GM19468 (cell line): ENCODE results near the gene ATP1A4.
A peak's percentile ranks its signal among the peaks of the same experiment; 100 is the strongest.

Source experiments
- ATAC-seq: cut with Tn5 transposase; IDR thresholded peaks from one replicate; pipeline ENCODE4 v1.9.1; 2021; ENCODE audit warnings: mild to moderate bottlenecking, moderate library complexity, moderate number of reproducible peaks; ENCODE audit not compliant: unreplicated experiment; ENCODE audit errors: extremely low read depth

The ATP1A4 gene

GRCh38 chr1:160197231-160197630, 45.8 kb downstream of the ATP1A4 start:
- ATAC-seq = no peak

DNA sequence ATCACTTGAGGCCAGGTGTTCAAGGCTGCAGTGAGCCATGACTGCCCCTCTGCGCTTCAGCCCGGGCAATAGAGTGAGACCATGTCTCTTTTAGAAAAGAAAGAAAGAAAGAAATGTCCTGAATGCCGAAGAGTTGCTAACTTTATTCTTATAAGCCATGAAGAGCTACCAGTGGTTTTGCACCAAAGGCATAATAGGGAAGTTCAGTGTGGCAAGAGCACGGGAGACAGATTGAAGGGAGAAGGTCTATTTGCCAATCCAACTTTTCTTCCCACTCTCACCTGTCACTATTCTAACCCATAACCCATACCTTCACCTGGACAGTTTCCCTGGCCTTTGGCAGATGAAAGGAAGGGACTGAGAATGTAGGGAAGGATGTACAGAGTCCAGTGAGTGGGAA, 49.4 kb downstream of the ATP1A4 start:
- ATAC-seq = no peak

GRCh38 chr1:160204526-160205241, 53.3 kb downstream of the ATP1A4 start:
- peak; percentile 30 for ATAC-seq

DNA sequence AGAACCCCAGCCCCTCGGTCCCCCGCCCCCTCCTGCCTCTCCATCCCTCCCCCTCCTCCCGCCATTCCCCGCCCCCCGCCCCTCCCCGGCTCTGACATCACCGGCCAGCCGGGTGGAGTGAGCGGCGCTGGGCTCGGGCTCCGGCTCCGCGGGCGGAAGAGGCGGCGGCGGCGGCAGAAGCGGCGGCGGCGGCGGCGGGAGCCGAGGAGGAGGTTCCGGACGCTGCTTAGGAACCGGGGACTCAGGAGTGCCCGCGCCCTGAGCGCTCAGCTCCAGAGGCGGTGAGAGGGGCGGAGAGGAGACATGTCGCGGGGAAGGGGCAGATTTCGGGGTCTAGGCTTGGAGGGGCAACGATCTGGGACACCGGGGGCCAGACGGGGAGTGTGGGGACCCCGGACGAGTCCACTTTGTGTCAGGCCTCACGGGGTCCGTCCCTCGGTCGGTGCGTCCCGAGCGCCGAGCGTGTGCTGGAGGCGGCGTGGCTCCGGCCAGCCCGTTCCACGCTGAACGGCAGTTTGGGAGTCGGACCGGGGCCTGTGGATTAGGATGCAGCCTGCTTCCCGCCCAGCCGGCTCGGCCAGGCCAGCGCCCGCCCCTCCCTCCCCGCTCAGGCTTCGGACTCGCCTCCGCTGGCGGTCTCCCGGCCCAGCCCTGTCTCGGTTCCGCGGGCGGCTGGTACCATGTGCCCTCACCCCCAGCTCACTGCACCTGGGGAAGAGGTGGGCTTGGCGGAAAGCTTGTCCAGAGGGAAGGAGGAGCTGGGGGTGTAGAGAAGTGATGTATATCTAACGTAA, 54.0 kb downstream of the ATP1A4 start, which contains the start of gene PEA15:
Gene PEA15 (plus strand): TSS at position 143 of the 794 bp plus-strand sequence. CDS start 6,161 bp downstream, outside the sequence.
- no peak for ATAC-seq

DNA sequence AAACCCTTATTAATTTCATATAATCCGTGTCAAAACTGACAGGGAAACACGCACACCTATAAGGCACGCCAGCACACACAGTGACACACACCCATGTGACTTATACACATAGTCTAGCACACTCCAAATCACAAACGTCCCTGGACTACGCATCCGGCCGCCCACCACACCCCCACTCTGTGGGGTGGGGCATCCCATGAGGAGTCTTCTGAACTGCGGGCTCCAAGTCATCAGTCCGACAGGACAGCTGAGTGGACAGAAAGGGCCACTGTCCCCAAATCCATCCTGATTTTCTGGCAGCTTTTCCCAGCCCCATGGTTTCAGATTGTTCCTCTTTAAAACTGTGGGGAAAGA, 54.6 kb downstream of the ATP1A4 start:
- ATAC-seq = no peak

GRCh38 chr1:160206421-160207117, 55.2 kb downstream of the ATP1A4 start:
- no peak for ATAC-seq

DNA sequence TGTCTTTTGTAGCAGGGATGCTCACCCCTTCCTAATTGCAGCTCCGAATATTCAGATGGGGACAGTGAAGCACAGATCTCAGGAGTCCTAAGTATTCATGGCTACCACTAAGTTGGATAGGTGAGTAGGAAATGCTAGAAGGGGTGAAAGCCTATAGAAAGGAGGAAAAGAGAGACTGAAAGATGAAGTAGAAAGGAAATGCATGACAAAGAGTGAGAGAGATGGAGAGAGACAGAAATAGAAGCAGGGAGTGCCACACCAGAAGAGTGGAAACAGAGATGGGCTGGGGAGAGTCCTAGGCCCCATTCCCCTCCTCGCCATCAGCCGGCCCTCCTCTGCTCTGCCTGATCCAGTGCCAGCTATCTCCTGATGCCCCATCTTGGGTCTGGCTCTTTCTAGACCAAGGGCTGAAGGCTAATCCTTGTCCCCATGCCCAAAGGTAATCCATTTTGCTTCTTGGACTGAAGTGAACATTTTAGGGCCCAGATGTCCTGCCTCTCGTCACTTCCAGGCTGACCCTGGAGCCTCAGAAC, 55.8 kb downstream of the ATP1A4 start:
- no peak for ATAC-seq

DNA sequence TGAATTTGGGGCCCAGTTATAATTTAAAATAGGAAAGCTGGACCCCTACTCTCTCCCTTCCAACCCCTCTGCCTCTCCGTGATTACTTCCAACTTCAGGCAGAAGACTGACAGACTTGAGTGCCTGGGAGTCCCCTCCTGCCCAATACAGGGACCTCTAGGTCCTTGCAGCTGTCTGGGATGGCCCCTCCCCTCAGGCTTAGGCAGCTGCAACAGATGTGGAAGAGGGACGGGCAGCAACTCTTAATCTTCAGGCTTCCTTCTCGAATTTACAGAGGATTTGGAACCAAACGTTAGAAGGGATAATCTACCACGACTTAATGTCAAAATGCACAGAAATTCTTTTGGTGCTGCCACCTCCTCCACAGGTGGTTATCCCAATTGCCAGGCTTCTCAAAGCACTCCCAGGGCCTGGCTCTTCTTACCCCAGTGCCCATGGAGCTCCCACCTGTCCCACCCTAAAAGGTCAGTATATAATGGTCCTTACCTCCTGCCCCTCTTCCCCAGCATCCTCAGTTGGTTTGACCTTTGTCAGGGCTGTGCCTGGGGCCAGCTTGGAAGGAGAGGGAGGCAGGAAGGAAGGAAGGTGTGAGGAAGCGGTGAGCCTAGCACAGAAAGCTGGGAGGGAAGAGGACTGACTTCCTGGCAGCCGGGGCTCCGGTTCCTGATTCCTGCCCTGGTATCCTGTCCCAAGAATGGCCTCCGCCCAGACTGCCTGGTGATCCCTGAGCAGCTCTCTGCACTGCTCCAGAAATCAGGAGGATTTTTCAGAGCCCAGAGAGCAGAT, 56.6 kb downstream of the ATP1A4 start:
- ATAC-seq = no peak

DNA sequence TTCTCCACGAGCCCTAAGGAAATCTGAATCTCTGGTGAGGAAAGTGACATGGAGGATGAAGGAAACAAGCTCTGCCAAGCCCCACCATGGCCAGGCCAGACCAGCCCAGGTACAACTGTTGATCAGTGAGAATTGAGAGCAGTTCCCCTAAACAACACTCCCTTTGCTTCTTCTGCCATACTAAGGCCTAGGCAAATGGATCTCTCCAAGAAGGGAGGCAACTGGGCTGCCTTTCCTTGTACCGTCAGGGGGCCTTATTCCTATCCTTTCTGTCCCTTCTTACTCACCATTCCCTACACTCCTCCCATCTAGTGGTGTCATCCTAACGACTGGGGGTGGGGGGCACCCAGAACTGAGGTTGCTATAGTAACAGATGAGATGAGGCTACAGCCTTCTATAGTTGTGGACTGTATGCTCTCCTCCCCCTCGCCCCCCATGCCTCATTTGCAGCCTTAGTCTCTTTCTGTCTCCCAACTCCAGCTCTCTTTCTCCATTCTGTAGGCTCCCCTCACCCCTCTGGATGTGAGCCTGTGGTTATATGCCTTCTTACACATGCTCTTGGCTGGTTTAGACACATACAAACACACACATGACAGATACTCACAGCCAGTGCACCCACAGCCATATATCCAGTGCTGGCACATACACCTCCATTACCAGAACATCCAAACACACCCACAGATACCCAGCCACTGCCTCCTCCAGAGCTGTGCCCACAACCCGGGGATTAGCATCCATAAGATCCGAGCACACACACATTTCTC, 57.3 kb downstream of the ATP1A4 start:
- ATAC-seq = no peak

GRCh38 chr1:160209321-160210046, 58.1 kb downstream of the ATP1A4 start:
- no peak for ATAC-seq

DNA sequence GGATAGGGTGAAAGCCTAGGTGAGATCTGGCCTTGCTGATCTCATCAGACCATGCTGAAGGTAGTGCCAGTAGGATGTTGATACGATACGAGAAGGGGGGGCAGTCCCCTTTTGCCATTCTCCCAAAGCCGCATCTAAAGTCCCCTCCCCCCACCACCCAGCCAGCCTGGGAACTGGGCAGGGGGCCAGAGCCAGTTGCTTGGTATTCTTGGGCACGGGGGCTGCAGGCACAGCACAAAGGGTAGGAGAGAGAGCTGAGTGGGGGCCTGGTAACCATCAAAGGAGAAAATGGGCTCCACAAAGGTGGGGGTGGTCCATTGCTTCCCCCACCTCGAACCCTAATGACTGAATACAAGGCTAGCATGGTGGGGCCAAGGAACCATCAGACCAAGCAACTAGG, 59.2 kb downstream of the ATP1A4 start:
- no peak for ATAC-seq

DNA sequence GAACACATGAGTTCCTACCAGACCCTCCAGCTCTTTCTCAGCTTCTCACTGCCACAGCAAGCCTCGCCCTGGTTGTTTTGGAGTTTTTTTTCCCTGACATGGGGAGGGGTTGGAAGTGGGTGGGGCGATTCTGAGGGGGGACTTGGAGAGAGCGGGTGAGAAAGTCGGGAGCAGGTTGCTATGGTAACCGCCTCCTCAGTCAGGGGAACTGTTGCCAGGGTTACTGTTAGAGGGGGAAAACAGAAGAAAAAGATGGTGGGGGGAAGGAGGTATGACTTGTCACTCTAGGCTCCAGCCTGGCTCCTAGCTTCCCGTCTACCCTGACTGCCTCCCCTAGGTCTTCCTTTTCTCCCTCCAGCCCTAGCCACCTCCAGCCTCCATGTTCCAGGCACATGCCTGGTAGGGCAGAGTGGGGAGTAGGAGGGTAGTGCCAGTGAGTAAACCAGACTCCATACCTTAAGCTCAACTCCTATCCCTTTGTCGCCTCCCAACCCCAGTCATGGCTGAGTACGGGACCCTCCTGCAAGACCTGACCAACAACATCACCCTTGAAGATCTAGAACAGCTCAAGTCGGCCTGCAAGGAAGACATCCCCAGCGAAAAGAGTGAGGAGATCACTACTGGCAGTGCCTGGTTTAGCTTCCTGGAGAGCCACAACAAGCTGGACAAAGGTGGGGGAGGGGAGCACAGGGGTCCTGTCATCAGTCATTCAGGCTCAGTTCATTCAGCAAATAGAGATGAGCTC, 59.8 kb downstream of the ATP1A4 start:
- no peak for ATAC-seq

DNA sequence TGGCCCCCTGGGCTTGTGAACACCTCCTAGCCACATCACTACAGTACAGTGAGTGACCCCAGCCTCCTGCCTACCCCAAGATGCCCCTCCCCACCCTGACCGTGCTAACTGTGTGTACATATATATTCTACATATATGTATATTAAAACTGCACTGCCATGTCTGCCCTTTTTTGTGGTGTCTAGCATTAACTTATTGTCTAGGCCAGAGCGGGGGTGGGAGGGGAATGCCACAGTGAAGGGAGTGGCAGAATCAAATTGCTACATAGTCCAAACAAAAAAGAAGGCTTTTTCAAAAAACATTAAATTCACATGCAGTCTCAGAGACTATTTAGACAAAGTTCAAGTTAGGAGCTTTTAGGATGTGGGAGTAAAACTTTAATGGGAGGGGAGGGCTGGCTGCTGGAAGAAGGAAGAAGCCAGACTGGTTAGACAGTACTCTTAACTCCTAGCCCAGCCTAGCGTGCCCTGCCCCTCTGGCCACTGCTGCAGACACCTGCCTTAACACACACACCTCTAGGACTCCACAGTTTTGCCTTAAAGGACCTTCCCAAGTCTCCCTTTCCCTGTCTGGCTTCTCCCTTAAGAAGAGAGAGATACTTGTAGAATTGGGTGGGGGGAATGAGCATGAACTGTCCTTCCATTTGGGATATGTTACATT, 63.2 kb downstream of the ATP1A4 start:
- ATAC-seq = no peak

DNA sequence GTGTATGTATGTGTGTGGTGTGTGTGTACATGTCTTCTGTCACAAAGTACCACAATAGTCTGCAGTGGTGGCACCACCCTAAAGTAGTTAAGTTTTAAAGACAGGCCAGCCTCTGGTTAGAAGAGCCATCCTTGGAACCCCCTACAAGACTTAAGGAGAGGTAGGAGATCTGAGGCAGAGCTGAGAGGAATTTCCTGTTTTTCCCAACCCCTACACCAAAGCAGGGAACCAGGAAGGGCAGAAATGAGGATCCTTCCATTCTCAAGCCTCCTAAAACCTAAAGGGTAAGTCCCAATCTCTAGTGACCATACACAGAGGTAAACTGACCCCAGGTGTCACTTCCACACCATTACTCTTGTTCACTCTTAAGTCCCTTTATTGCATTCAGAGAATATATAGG, 64.9 kb downstream of the ATP1A4 start:
- no peak for ATAC-seq

GRCh38 chr1:160217481-160218051, 66.2 kb downstream of the ATP1A4 start:
- ATAC-seq = no peak

GRCh38 chr1:160219062-160219929, 67.9 kb downstream of the ATP1A4 start:
- ATAC-seq = no peak
